H1 (cell line): ENCODE measurements around the gene LY6G6C. TPM values are rescaled to one million over a fixed set of nuclear protein-coding genes. Genes with fewer than 3 reads are reported as not detected.

Experiments
- CTCF ChIA-PET: fragments of 300-600 bp; sonication (Branson Sonifier 250); formaldehyde crosslinking; loops from one replicate; lab custom pipeline; 2021; ENCODE audit not compliant: partially characterized antibody; lab: Charles Lee
- POLR2A ChIA-PET: fragments of 300-600 bp; sonication (Branson Sonifier 250); formaldehyde crosslinking; loops from one replicate; lab custom pipeline; 2021; ENCODE audit warnings: inconsistent platforms; ENCODE audit not compliant: partially characterized antibody; lab: Charles Lee
- DNase-seq, 2 experiments: peaks; one replicate each; pipeline versions ENCODE4 v3.0.0 to v3.0.0-alpha.2; 2010 to 2022; ENCODE audit warnings: low spot score in 2 of 2, low read depth in 1 of 2, mixed read lengths in 1 of 2
- FAIRE-seq: peaks from 2 replicates; lab custom pipeline; 2011; peaks lifted over from hg19 to GRCh38; lab: Jason Lieb, UNC
- H2AFZ ChIP-seq: 2 replicates; pipeline ENCODE4 v1.8.1; 2012; ENCODE audit warnings: low read length, inconsistent platforms
- H2AK5ac ChIP-seq: 2 replicates; pipeline ENCODE4 v1.6.1; 2013; ENCODE audit warnings: low read depth, low read length
- H2BK120ac ChIP-seq: replicated peaks from 2 replicates; pipeline ENCODE3; 2013; ENCODE audit warnings: low read depth, low read length, inconsistent platforms
- H2BK12ac ChIP-seq: 2 replicates; pipeline ENCODE4 v1.6.1; 2013; ENCODE audit warnings: low read depth, low read length
- H2BK15ac ChIP-seq: 2 replicates; pipeline ENCODE4 v1.6.1; 2013; ENCODE audit warnings: low read length
- H2BK20ac ChIP-seq: 2 replicates; pipeline ENCODE4 v1.6.1; 2013; ENCODE audit warnings: low read length
- H2BK5ac ChIP-seq: 2 replicates; pipeline ENCODE4 v1.6.1; 2013; ENCODE audit warnings: low read depth, low read length
- H3K14ac ChIP-seq: 2 replicates; pipeline ENCODE4 v1.6.1; 2013; ENCODE audit warnings: inconsistent platforms; ENCODE audit not compliant: insufficient read length
- H3K18ac ChIP-seq: 2 replicates; pipeline ENCODE4 v1.6.1; 2013; ENCODE audit warnings: low read length; ENCODE audit errors: extremely low read depth
- H3K23ac ChIP-seq: 2 replicates; pipeline ENCODE4 v1.6.1; 2013; ENCODE audit warnings: inconsistent platforms; ENCODE audit not compliant: insufficient read length
- H3K23me2 ChIP-seq: 2 replicates; pipeline ENCODE4 v1.6.1; 2013; ENCODE audit warnings: low read depth, low read length
- H3K27ac ChIP-seq: 2 replicates; pipeline ENCODE4 v1.6.1; 2011; ENCODE audit warnings: low read depth, low read length, inconsistent platforms
- H3K27me3 ChIP-seq, 4 experiments: replicated peaks in 1 of 4; 1 replicate in 1 of 4; 2 replicates in 3 of 4; pipeline versions ENCODE4 v1.6.1 to v1.8.1; 2011 to 2013; ENCODE audit warnings: low read length in 3 of 4, mild to moderate bottlenecking in 3 of 4, inconsistent platforms in 2 of 4, mixed read lengths in 2 of 4, moderate library complexity in 1 of 4; ENCODE audit not compliant: control insufficient read depth in 3 of 4, insufficient read depth in 3 of 4; ENCODE audit errors: extremely low read depth in 1 of 4
- H3K36me3 ChIP-seq, 4 experiments: 2 replicates each; pipeline versions ENCODE4 v1.6.1 to v1.8.1; 2011 to 2013; ENCODE audit warnings: mild to moderate bottlenecking in 4 of 4, low read length in 3 of 4, moderate library complexity in 2 of 4, control low read depth in 1 of 4, inconsistent platforms in 1 of 4; ENCODE audit not compliant: insufficient read depth in 4 of 4, control insufficient read depth in 2 of 4
- H3K4ac ChIP-seq: replicated peaks from 2 replicates; pipeline ENCODE3; 2013; ENCODE audit warnings: low read length, low read depth, mixed read lengths, inconsistent platforms; ENCODE audit not compliant: insufficient read length
- H3K4me1 ChIP-seq, 4 experiments: replicated peaks in 1 of 4; 1 replicate in 1 of 4; 2 replicates in 3 of 4; pipeline versions ENCODE4 v1.6.1 to v1.8.1; 2011 to 2013; ENCODE audit warnings: low read length in 3 of 4, inconsistent platforms in 2 of 4, mixed read lengths in 1 of 4; ENCODE audit not compliant: insufficient read depth in 4 of 4, control insufficient read depth in 3 of 4
- H3K4me2 ChIP-seq, 2 experiments: 2 replicates each; pipeline versions ENCODE4 v1.6.1 to v1.8.1; 2011 to 2013; ENCODE audit warnings: low read depth in 2 of 2, low read length in 2 of 2, control low read depth in 1 of 2, inconsistent platforms in 1 of 2, mild to moderate bottlenecking in 1 of 2; ENCODE audit not compliant: insufficient read depth in 1 of 2
- H3K4me3 ChIP-seq, 4 experiments: fragments of 200-600, 300-600 bp in 1 of 4; sonication (generic), shearing (Covaris generic), sonication (Bioruptor Twin) in 1 of 4; 2 replicates each; pipeline versions ENCODE4 v1.5.1 to v1.8.1; 2011 to 2016; ENCODE audit warnings: low read length in 4 of 4, low read depth in 3 of 4, control low read depth in 2 of 4, inconsistent platforms in 2 of 4, mild to moderate bottlenecking in 2 of 4, mixed read lengths in 1 of 4, moderate library complexity in 1 of 4; ENCODE audit not compliant: insufficient read depth in 2 of 4; ENCODE audit errors: extremely low read depth in 1 of 4
- H3K56ac ChIP-seq: replicated peaks from 2 replicates; pipeline ENCODE3; 2013; ENCODE audit warnings: low read depth, mild to moderate bottlenecking, mixed read lengths, low read length, inconsistent platforms; ENCODE audit not compliant: insufficient read length
- H3K79me1 ChIP-seq: 2 replicates; pipeline ENCODE4 v1.6.1; 2013; ENCODE audit warnings: low read depth, low read length, control low read depth
- H3K79me2 ChIP-seq, 2 experiments: 2 replicates each; pipeline versions ENCODE4 v1.6.1 to v1.8.1; 2012 to 2013; ENCODE audit warnings: low read length in 2 of 2, mild to moderate bottlenecking in 2 of 2, inconsistent platforms in 1 of 2; ENCODE audit not compliant: insufficient read depth in 2 of 2, control insufficient read depth in 1 of 2
- H3K9ac ChIP-seq, 4 experiments: replicated peaks in 1 of 4; 1 replicate in 1 of 4; 2 replicates in 3 of 4; pipeline versions ENCODE4 v1.6.1 to v1.8.1; 2011 to 2013; ENCODE audit warnings: low read depth in 3 of 4, low read length in 3 of 4, control low read depth in 2 of 4, mild to moderate bottlenecking in 2 of 4, moderate library complexity in 2 of 4, inconsistent platforms in 1 of 4; ENCODE audit errors: extremely low read depth in 1 of 4
- H3K9me3 ChIP-seq, 2 experiments: 2 replicates each; pipeline versions ENCODE4 v1.6.1 to v1.8.1; 2012 to 2013; ENCODE audit warnings: mild to moderate bottlenecking in 2 of 2, moderate library complexity in 2 of 2, control low read depth in 1 of 2, inconsistent platforms in 1 of 2, low read depth in 1 of 2, low read length in 1 of 2, mixed read lengths in 1 of 2; ENCODE audit not compliant: insufficient read depth in 2 of 2
- H4K20me1 ChIP-seq, 2 experiments: replicated peaks in 1 of 2; 2 replicates each; pipeline versions ENCODE3 to v1.8.1; 2011 to 2013; ENCODE audit warnings: inconsistent platforms in 2 of 2, low read length in 2 of 2, mild to moderate bottlenecking in 1 of 2; ENCODE audit not compliant: insufficient read depth in 2 of 2, control insufficient read depth in 1 of 2
- H4K5ac ChIP-seq: 2 replicates; pipeline ENCODE4 v1.6.1; 2013; ENCODE audit warnings: low read length, low read depth, mixed read lengths, inconsistent platforms; ENCODE audit not compliant: insufficient read length
- H4K8ac ChIP-seq: 2 replicates; pipeline ENCODE4 v1.8.0; 2013; ENCODE audit warnings: mild to moderate bottlenecking, moderate library complexity, low read length, inconsistent platforms; ENCODE audit not compliant: insufficient read depth; ENCODE audit errors: extremely low read depth
- H4K91ac ChIP-seq: replicated peaks from 2 replicates; pipeline ENCODE3; 2013; ENCODE audit warnings: low read length, mixed read lengths, inconsistent platforms; ENCODE audit not compliant: insufficient read length
- ATF2 ChIP-seq: IDR thresholded peaks from 2 replicates; pipeline ENCODE4 v1.6.1; 2012; ENCODE audit warnings: low read length, inconsistent platforms
- ATF3 ChIP-seq: IDR thresholded peaks from 2 replicates; pipeline ENCODE4 v1.6.1; 2011; ENCODE audit warnings: low read depth, mild to moderate bottlenecking, low read length; ENCODE audit not compliant: insufficient read depth
- CHD1 ChIP-seq: IDR thresholded peaks from 2 replicates; pipeline ENCODE4 v1.6.1; 2012; ENCODE audit warnings: low read depth, low read length, improper control_type of control experiment
- PHF8 ChIP-seq: fragments of 200-600 bp; sonication (generic); conservative IDR thresholded peaks from 2 replicates; pipeline ENCODE4 v1.7.1; 2012; ENCODE audit warnings: low read depth, mild to moderate bottlenecking, inconsistent platforms, low read length, moderate library complexity
- SAP30 ChIP-seq: fragments of 300-600 bp; sonication (generic); IDR thresholded peaks from 2 replicates; pipeline ENCODE4 v1.7.1; 2012; ENCODE audit warnings: low read length, moderate library complexity, mild to moderate bottlenecking, inconsistent platforms; ENCODE audit not compliant: insufficient read depth, insufficient replicate concordance
- WGBS, 2 experiments: shearing (Covaris generic) in 1 of 2; methylation state at CpG; one replicate each; pipeline versions ENCODE4 v1.1.6 to v1.1.7; 2013 to 2015; ENCODE audit warnings: low lambda C conversion rate in 2 of 2, mixed read lengths in 2 of 2, inconsistent platforms in 1 of 2, low coverage in 1 of 2, missing lambda C conversion rate in 1 of 2; ENCODE audit not compliant: insufficient replicate concordance in 2 of 2, insufficient coverage in 1 of 2, insufficient read length in 1 of 2; ENCODE audit errors: extremely low coverage in 1 of 2, missing lambda C conversion rate in 1 of 2; 5-methylcytosine and 5-hydroxymethylcytosine counted together
- polyA plus RNA-seq, 7 experiments: library from polyadenylated mRNA; depleted of rRNA in 3 of 7; stranded (reverse) in 5 of 7; unstranded in 2 of 7; fragments of >200 nt in 5 of 7; fragments of 200-250 nt in 2 of 7; gene quantifications; 1 replicate in 5 of 7; 2 replicates in 1 of 7; 4 replicates in 1 of 7; pipeline versions ENCODE4 v1.2.1 to v1.2.3, GENCODE V29; 2011 to 2013; ENCODE audit warnings: missing spikeins in 2 of 7, mixed read lengths in 2 of 7
- total RNA-seq: library from RNA; stranded (reverse); fragmentation: NEBNext Ultra II Directional; extraction: Animal tissue kit (Norgen Biotek cat#: 25700); gene quantifications from 2 replicates; pipeline ENCODE4 v1.2.1, GENCODE V29; 2021

Gene LY6G6C
- total and polyA plus RNA-seq, 2 of the 8 experiments (the other 6 are each of a cell fraction or from before 2014, with no cell fraction given), result 0.23 TPM; not detected in 1

DNA sequence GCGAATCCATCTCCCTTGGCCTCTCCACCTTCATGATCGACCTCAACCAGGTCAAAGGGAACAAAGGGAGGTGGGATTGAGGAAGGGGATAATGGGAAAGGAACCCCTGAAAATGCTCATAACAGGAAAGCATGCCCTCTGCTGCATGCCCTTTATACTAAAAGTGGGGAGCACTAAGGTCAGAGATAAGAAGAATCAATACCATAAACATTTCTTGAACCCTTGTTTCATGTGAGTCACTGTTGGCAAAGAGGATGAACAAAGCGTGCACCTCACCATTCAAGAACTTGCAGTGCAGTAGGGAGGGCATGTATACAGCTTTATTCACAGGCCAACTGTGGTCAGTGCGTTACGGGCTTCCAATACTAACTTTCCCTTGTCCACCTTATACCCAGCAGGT is 39.2 kb upstream of the LY6G6C start:
- Histone ChIP-seq H2AFZ (no peak overlapping the region), H2BK15ac (no peak overlapping the region), H3K4me1 (peaks cover 0 to 5% (median 0%) of the 10 kb centered on the region in 4 experiments; a peak in 2 of 7 replicates), H3K79me2 (no peaks in the 10 kb centered on the region), H3K9ac (no peak overlapping the region; a peak in 1 of 7 replicates), H3K27ac (no peak overlapping the region), H3K79me1 (no peaks in the 10 kb centered on the region), H3K9me3 (no peaks in the 10 kb centered on the region), H3K4ac (no peak overlapping the region), H3K4me2 (no peak overlapping the region), H3K23me2 (no peaks in the 10 kb centered on the region; the same call in 1 of the 2 replicates), H2AK5ac (no peak overlapping the region), H4K91ac (no peak overlapping the region), H3K18ac (no peak overlapping the region), H2BK12ac (no peak overlapping the region), H4K5ac (no peak overlapping the region), H3K23ac (no peak overlapping the region), H3K27me3 (no peaks in the 10 kb centered on the region), H3K36me3 (peaks cover 0 to 16% (median 1%) of the 10 kb centered on the region in 4 experiments; a peak in 3 of 8 replicates), H2BK120ac (no peak overlapping the region), H3K56ac (no peak overlapping the region), H2BK5ac (no peak overlapping the region), H2BK20ac (no peak overlapping the region), H4K20me1 (no peaks in the 10 kb centered on the region), H4K8ac (no peak overlapping the region), H3K14ac (no peak overlapping the region), H3K4me3 (no peak overlapping the region)
- WGBS, 2 experiments, result 95% methylated on average over 5 of the region's 5 CpGs; no CpG with 5 or more reads in 1 of the 2 experiments
- no peak for TF ChIP-seq ATF2
- TF ChIP-seq CHD1, result no peak
- TF ChIP-seq SAP30, result no peak
- TF ChIP-seq PHF8, result no peak
- TF ChIP-seq ATF3, result no peak
- no peak for DNase-seq
- no peak for FAIRE-seq
- ChIA-PET CTCF (interaction anchor here (1.0 to 3.0 kb wide), 3 partner anchors 14 to 37 kb away, joined by 3 to 12 read pairs (median 3); partner anchors contain the start of gene MPIG6B), POLR2A (interaction anchor here (0.6 to 6.3 kb wide), 9 partner anchors 8 to 101 kb away, joined by 3 to 38 read pairs (median 4); partner anchors contain the start of genes LY6G5C, MSH5 and VARS1)
